ENCODE results near the gene WDFY1.

The WDFY1 gene

DNA sequence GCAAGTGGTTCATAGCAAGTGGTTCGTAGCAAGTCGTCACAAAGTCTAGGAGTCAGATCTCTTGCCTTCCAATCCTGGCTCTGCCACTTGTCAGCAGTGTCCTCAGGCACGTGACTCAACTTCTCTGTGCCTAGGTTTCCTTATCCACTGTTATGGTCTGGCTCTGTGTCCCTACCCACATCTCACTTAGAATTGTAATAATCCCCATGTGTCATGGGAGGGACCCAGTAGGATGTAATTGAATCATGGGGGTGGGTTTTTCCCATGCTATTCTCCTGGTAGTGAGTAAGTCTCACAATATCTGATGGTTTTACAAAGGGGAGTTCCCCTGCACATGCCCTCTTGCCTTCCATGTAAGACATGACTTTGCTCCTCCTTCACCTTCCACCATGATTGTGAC lies 55.9 kb downstream of the WDFY1 start:
- DNase-seq: no peak

DNA sequence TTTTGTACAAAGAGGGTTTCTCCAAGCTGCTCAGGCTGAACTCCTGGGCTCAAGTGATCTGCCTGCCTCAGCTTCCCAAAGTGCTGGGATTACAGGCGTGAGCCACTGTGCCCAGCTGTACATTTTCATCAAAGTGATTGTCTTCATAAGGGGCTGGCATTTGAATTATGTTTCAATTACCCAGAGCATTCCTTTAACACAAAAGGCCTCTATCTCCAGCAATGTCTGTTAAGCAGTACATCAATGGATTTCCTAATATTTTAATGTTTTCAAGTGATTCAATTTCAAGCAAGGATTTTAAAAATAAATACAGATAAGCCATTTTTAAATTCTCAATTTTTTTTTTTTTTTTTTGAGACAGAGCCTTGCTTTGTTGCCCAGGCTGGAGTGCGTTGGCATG lies 56.9 kb downstream of the WDFY1 start:
- DNase-seq: no peak

DNA sequence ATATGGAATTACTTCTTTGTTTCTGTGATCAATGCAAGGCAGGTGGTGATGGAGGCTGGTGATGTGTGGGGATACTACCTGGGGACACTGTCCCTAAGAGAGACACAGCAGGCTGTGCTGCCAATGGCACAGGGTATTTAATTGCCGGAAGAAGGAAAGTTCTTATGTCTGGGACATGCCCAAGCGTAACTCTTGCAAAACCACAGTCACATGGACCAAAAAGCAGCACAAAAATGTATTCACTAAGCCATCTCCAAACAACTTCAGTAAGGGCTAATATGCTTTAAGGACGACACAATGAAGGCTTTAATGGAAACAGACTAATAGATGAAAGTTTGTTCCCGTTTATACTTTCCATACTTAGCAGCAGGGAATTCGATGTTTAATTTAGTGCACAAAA lies 58.0 kb downstream of the WDFY1 start:
- no peak for DNase-seq

DNA sequence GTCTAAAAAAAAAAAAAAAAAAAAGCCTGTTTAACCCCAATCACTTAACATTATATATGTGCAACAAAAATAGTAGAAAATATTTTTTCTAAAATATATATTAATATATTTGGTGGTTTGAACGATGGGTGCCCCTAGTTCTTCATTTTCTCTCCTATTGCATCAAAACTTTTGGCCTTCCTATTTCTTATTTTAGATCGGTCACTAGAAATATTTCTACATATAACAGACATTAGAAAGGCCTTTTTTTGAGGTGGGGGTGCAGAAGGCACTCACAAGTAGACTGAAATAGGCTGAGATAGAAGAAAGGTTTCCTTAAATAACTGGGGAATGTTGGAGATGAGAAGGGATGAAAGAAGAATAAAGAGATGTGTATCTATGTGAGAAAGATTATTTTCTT lies 58.4 kb downstream of the WDFY1 start:
- no peak for DNase-seq

DNA sequence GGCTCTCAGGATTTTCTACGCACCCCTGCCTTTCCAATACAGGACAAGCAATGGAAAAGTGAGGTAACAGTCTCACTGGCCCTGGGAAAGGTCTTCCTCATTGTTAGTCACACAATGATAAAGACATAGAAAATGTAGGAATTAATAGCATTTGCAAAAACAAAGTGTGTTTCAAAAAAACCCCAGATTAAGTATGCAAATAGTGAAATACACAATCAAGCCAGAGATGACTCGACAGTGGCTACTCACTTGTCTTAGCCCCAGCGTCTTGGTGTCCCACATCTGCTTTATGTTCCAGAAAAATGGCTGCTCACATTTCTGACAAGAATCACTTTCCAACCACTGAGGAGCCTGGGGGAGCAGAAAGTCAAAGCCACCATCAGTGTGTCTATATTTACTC lies 60.7 kb downstream of the WDFY1 start:
- DNase-seq: no peak

DNA sequence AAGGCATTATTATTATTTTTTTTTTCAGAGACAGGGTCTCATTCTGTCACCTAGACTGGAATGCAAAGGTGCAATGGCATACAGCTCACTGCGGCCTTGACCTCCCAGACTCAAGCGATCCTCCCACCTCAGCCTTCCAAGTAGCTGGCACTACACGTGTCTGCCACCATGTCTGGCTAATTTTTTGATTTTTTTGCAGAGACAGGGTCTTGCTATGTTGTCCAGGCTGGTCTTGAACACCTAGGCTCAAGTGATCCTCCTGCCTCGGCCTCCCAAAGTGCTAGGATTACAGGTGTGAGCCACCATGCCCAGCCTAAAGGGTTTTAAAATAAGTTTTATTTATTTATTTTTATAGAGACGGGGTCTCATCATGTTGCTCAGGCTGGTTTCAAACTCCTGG lies 62.4 kb downstream of the WDFY1 start:
- no peak for DNase-seq

DNA sequence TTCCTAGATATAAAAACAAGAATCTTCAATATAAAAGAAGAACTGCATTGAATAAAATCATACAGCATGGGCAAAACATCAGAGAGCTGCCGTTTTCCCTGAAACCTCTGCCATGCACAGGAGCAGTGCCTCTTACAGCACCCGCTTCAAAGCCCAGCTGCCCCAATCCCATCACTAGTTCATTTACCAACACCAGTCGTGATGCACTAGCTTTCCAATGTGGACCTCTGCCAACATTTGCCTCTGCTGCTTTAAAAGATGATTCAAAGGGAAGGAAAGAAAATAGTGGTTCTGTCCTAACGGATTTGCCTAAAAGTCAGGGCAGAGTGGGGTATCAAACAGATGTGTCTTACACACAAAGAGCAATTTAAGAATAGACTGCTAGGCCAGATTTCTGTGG lies 64.3 kb downstream of the WDFY1 start:
- DNase-seq: no peak

DNA sequence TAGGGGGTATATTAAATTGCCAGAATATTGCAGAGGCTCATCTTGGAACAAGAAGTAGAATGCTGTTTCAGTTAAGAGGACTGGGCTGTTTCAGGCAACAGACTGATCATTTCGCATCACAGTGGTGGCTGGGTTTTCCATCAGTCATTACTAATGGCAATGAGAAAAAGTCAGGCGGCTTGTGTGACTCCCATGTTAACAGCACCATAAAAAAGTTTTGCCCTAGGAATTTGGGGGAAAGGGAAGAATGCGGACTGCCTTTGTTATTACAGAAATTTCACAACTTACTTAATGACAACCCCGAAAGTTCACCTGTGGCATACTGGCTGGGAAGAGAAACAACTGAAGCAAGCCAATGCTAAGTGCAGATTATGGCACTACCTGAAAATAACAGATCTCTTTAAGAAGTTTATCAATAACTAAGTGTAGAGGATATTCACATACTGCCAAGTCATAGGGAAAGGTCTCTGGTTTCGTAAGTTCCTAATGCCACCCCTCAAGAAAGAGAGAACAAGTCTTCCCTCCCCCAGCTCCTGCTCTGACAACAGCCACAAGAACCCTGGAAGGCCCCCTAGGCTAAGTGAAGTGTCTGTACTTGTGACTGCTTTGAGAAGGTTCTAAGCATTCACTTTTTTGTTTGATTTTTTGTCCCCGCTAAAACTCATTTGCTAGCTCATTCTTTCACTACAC lies 67.3 kb downstream of the WDFY1 start:
- no peak for DNase-seq

DNA sequence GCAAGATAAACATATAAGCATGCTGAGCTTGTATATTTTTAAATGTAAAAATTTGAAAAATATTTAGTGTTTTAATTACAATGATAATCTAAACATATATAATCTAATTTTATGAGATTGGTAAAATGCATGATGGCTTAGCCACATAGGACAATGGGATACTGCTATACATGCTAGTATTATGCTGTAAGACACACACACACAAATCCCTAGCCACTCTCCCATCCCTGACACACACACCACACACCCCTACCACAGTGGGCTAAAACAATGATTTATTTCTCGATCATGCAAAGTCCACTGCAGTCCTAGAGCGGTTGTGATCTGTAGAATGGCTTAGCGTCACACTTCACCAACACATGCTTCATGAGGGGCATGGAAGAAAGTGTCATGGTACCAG lies 71.5 kb downstream of the WDFY1 start:
- DNase-seq: peak; percentile 15

DNA sequence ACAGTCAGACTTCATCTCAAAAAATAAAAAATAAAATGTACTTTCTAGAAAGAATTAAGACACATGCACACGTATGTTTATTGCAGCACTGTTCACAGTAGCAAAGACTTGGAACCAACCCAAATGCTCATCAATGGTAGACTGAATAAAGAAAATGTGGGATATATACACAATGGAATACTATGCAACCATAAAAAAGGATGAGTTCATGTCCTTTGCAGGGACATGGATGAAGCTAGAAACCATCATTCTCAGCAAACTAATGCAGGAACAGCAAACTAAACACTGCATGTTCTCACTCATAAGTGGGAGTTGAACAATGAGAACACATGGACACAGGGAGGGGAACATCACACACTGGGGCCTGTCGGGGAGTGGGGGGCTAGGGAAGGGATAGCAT lies 72.4 kb downstream of the WDFY1 start:
- DNase-seq: peak; percentile 19

DNA sequence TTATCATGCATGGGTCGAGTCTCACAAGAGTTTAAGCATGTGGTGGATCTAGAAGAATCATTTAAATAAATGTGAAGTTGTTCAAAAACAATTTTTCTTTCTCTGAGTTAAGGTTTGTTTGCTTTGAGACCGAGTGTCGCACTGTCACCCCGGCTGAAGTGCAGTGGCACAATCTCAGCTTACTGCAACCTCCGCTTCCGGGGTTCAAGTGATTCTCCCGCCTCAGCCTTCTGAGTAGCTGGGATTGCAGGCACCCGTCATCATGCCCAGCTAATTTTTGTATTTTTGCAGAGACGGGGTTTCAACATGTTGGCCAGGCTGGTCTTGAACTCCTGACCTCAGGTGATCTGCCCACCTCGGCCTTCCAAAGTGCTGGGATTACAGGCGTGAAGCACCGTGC lies 73.5 kb downstream of the WDFY1 start:
- peak; percentile 17 for DNase-seq

DNA sequence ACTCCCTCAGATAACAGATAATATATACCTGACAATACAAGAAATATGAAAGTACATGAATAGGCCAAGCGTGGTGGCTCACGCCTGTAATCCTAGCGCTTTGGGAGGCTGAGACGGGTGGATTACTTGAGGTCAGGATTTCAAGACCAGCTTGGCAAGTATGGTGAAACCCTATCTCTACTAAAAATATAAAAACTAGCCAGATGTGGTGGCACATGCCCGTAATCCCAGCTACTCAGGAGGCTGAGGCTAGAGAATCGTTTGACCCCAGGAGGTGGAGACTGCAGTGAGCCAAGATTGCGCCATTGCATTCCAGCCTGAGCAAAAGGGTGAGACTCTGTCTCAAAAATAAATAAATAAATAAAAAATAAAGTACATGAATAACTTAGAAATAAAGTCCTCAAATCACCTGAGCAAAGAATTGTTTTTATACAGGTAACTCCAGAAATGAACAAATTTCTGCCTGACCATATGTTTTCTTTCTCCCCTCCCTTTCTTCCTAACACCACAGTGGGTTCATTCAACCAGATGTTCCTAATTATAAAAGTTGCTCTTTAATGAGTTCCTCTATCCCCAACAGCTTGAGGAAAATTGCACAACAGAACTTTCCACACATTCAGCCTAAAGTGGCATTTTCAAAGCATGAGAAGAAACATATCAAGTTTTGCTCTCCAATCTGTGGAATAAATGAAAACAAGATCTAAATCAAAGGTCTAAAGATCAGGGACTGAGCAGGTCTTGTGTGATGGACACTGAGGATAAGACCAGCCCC lies 74.1 kb downstream of the WDFY1 start:
- peak; percentile 42 for DNase-seq

DNA sequence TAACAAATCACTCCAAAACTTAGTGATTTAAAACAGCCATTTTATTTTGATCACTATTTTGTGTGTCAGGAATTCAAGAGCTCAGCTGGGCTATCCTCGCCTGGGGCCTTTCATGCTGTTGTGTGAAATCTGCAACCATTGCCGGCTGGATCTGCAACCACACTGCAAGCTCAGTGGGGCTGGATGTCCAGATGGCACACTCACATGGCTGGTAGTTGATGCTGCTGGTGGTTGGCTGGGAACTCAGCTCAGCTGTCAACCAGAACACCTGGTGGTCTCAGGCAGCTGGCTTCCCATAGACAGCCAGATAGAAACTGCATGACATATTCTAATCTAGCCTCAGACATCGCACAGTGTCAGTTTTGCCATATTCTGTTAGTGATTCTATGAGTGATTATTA lies 77.1 kb downstream of the WDFY1 start:
- DNase-seq: no peak

DNA sequence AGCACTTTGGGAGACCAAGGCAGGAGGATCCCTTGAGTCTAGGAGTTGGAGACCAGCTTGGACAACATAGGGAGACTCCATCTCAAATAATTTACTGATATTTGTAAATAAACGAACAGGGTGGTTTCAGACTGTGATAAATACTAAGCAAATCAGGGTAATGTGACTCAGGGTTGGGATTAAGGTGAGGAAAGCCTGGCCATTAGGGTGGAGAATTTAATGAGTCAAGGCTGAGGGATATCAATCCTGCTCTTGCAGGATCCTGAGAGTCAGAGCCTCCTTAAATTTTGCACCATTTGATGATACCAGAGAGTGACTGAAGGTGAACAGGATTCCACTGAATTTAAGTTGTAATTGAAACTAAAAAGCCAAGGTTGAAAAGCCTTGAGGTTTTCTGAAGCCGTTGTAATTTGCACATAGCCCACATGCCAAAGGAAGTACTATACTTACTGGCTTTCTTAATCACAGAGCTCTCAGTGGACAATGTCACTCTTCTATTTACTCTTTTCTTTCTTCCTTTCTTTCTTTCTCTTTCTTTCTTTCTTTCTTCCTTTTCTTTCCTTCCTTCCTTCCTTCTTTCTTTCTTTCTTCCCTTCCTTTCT lies 79.1 kb downstream of the WDFY1 start:
- DNase-seq: no peak

DNA sequence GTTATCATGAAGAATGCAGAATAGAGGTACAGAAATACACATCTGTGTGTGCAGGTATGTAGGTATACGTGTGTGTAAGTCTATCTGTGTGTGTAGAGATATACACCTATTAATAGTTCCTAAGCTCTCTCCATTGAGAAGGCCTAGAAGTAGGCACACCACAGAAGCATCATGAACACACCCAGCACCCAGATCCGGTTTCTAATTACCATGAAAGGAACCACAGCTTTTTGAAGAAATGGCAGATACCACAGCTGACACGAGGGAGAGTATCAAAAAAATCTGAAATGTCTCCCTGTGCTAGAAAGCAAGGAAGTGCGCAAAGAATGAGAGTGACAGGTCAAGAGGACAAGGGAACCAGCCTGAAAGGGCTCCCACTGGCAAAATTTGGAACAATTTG lies 80.0 kb downstream of the WDFY1 start:
- DNase-seq: no peak

DNA sequence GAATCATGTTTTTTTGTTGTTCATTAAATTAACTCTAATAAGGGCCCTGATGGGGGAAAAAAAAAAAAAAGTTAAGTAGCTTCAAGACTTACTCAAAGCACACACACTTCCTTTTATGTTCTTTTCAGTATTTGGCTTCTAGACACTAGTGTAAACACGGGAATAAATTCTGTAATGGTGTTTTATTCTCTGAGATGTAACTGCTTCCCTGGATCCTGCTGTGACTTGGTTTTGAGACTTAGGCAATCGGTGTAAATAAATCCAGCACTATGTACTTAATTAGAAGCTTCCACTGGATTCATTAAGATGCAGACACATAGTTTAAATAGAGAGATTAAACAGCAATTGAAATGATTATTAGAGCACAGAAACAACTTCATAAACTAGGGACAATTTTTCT lies 81.6 kb downstream of the WDFY1 start:
- no peak for DNase-seq

DNA sequence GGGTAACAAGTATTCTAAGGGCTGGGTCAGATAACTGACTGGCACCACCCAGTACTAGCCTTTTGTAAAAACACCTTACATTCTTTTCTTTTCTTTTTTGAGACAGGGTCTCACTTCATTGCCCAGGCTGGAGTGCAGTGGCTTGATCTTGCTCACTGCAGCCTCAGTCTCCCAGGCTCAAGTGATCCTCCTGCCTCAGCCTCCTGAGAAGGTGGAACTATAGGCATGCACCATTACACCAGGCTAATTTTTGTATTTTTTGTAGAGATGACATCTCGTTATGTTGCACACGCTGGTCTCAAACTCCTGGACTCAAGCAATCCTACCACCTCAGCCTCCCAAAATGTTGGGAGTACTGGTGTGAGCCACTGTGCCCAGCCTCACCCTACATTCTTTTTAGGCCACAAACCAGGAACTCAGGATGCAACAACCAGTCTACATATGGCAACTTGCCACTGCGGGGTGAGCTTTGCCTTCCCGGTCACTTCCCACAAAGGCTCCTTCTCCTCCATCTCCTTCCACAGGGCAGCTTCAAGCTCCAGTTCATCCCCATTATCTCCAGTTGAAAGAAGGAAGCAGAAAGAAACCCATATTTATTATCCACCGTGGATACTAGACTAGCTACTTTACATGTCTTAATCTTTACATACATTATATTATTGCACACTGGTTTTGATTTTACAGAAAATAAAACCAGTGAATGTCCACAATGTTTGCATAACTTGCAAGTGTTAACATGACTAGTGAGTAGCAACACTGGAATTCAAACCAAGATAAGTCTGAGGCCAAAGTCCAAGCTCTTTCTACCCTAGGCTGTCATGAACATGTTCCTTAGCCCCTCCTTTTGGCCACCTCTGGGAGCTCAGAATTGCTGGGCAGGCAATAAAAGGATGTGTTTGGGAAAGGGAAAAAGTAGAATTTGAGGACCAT lies 84.1 kb downstream of the WDFY1 start:
- no peak for DNase-seq

DNA sequence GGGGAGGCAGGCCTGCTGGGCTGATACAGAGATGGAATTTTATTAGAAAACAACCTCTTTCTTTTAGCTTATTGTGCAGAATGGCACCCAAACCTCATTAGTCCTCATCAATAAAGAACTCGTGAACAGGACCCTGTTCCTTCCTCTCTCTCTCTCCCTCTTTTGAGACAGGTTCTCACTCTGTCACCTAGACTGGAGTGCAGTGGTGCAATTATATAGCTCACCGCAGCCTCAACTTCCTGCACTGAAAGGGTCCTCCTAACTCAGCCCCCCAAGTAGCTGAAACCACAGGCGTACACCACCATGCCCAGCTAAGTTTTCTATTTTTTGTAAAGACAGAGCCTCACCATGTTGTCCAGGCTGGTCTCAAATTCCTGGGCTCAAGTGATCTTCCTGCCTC lies 86.1 kb downstream of the WDFY1 start:
- no peak for DNase-seq

DNA sequence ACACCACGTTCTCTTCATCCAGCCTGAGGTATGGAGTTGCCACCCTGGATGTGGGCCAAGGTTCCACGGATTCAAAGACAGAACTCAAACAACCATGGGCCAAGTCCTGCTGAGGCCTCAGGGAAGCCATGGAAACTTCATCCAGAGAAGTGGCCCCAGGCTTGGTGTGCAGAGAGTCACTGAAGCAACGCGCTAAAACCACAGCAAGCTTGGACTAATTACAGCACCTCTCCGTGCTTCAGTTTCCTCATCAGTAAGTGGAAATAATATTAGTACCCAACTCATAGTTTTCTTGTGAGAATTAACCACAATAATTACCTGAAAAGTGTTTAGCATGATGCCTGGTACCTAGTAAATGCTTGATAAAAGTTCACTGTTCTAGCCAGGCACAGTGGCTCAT lies 88.6 kb downstream of the WDFY1 start:
- no peak for DNase-seq

DNA sequence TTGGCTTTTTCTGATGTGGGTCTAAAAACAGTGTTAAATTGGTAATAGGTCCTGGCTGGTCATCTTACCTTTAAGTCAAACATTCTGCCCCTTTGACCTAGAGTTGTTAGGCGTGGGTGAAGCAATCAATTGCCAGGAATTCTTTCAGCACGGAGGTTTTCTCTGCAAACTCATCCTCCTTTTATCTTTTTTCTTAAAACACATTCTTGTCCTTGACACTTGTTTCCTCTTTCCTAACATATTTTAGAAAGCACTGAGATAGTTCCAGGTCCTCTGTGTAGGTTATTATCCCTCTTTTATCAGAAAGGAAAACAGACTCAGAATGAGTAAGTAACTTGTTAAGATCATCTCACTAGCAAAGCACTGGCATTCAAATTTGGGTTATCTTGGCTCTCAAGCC lies 89.1 kb downstream of the WDFY1 start:
- no peak for DNase-seq

DNA sequence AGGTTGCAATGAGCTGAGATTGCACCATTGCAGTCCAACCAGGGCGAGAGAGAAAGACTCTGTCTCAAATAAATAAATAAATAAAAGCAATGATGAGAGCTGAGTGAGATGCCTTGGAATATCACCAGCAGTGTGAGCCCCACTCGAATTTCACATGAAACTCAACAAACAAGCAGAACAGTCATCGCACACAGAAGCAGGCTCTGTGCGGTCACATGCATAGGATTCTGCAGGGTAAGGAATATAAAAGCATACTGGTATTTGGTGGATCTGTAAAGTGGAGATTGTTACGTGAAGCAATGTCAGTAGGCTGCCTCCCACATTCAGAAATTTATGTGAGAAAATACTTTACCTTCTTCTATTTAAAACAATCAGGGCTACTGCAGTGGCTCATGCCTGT lies 89.7 kb downstream of the WDFY1 start:
- DNase-seq: no peak

DNA sequence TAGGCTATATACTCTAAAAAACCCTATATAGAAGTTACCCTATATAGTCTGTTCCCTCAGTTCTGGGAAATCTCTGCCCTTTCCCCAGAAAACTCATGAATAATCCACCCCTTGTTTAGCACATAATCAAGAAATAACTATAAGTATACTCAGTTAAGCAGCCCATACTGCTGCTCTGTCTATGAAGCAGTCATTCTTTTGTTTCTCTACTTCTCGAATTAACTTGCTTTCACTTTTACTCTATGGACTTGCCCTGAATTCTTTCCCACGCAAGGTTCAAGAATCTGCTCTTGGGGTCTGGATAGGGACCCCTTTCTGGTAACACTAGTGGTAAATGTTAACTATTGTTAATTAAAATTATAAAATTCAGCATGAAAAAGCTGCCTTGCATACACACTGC lies 90.4 kb downstream of the WDFY1 start:
- no peak for DNase-seq

DNA sequence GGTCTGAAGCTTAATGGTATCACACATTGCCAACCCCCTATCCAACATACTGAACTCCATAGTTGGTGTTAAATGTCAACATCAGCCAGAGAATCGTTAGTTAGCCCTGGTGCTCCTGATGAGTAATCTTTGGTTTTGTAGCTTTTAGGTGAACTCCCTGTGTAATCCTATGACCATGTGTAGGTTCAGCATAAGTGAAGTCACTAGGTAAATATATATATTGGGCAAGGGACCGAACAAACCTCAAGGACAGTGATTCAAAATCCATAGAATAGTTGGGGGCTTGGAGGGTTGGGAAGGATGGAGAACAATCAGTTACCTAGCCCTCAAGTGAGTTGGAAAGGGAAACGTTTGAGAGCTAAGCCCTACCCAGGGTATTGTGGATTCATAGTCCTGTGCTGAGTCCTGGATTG lies 91.7 kb downstream of the WDFY1 start:
- DNase-seq: no peak

Measured in activated CD8-positive, alpha-beta memory T cell treated with anti-CD3 and anti-CD28 coated beads for 24 hours (primary cell).